GM18502 (cell line): ENCODE measurements around the gene RERGL.
"Not testable (repeated sequence)": the region's sequence is repeated elsewhere in the genome, so short reads cannot be mapped to it uniquely, and the experiment has no call there.

Source experiments
- ATAC-seq: cut with Tn5 transposase; IDR thresholded peaks from one replicate; pipeline ENCODE4 v1.9.1; 2021; ENCODE audit warnings: mild to moderate bottlenecking; ENCODE audit not compliant: unreplicated experiment, poor library complexity

Gene RERGL

DNA sequence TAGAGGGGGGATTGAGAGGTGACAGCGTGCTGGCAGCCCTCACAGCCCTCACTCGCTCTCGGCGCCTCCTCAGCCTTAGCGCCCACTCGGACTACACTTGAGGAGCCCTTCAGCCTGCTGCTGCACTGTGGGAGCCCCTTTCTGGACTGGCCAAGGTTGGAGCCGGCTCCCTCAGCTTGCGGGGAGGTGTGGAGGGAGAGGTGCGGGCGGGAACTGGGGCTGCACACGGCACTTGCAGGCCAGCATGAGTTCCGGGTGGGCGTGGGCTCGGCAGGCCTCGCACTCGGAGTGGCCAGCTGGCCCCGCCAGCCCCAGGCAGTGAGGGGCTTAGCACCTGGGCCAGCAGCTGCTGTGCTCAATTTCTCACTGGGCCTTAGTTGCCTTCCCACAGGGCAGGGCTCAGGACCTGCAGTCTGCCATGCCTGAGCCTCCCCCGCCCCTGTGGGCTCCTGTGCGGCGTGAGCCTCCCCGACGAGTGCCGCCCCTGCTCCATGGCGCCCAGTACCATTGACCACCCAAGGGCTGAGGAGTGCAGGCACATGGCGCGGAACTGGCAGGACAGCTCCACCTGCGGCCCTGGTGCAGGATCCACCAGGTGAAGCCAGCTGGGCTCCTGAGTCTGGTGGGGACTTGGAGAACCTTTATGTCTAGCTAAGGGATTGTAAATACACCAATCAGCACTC, 49.8 kb downstream of the RERGL start:
- ATAC-seq, result not testable (repeated sequence)
